Vagina (tissue), 2 donors: Measurements from ENCODE around the gene COL26A1.

Experiments used
- CTCF ChIP-seq, 3 experiments: fragments of 450-650 bp in 2 of 3; fragments of 200-600 bp in 1 of 3; sonication (generic) in 1 of 3; IDR thresholded peaks; one replicate each; pipeline ENCODE4 v1.5.1; 2017 to 2019; ENCODE audit warnings: antibody characterized with exemption in 3 of 3, mild to moderate bottlenecking in 2 of 3, moderate library complexity in 2 of 3
- POLR2A ChIP-seq, 2 donors: fragments of 450-650 bp; IDR thresholded peaks; one replicate each; pipeline ENCODE4 v1.6.1; 2017; ENCODE audit warnings: antibody characterized with exemption in 2 of 2, mild to moderate bottlenecking in 2 of 2, moderate library complexity in 2 of 2
- POLR2AphosphoS5 ChIP-seq, 2 donors: sonication (generic); formaldehyde crosslinking; IDR thresholded peaks; one replicate each; pipeline ENCODE4 v1.9.0; 2017; ENCODE audit warnings: antibody characterized with exemption in 2 of 2, mild to moderate bottlenecking in 2 of 2, low read depth in 1 of 2; ENCODE audit not compliant: insufficient read depth in 1 of 2

DNA sequence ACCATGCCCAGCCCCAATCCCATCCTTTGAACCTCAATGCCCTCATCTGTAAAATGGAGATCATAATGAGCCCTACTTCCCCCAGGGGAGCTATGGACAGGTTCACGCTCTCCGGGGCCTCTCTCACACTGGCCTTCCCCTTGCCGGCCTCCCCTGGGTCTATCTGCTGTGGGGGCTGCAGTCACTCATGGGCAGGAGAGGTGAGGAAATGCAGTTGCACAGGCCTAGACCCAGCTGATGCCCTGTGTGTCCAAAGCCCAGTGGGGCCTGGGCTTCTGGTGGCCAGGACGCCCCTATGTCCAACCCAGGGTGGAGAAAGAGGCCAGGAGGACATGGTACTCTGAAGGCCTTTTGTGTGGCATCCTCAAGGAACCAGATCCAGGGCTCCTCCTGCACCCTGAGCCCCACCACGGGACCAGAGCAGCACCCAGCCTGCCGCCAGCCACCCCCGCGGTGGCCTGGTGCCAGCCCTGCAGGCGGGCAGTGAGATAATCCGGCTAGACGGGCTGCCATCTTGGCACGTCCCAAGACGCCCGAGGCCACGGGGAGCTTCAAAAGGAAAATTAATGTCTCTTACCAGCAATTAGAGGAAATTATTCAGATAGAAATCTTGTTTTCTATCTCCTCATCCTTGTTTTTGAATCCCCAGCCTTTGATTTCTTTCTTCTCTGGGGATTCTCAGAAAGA, 227.4 kb downstream of the COL26A1 start:
- TF ChIP-seq CTCF (IDR thresholded peaks at IDR 0.05), result no peak
- TF ChIP-seq POLR2AphosphoS5 (IDR thresholded peaks at IDR 0.05; ENCODE audit: insufficient read depth in 1 of 2, low read depth in 1 of 2), result no peak
- no peak for TF ChIP-seq POLR2A (IDR thresholded peaks at IDR 0.05)
